ENCODE results near the gene PRPH.
A peak's percentile ranks its signal among the peaks of the same experiment; 100 is the strongest.

- TF ChIP-seq CTCF (IDR thresholded peaks at IDR 0.05) (peak in 3 of 4 experiments; percentile 55 to 83 (median 60)), EP300 (IDR thresholded peaks at IDR 0.05) (no peak), POLR2A (IDR thresholded peaks at IDR 0.05) (no peak)
These were observed 36.7 kb downstream of the PRPH start for GRCh38 chr12:49331380-49332222.
